Medulla oblongata (tissue), 1 donor: ENCODE data around the gene PIP5K1C.
"Not testable (repeated sequence)": the region's sequence is repeated elsewhere in the genome, so short reads cannot be mapped to it uniquely, and the experiment has no call there.

Experiments
- DNase-seq: peaks from one replicate; pipeline ENCODE4 v3.0.0-alpha.2; 2015; ENCODE audit errors: extremely low spot score

PIP5K1C gene

GRCh38 chr19:3674784-3675543 is 25.3 kb downstream of the PIP5K1C start:
- DNase-seq, result no peak

- no peak for DNase-seq
Measured at GRCh38 chr19:3673506-3674439, 26.5 kb downstream of the PIP5K1C start.

GRCh38 chr19:3672993-3673392 is 27.3 kb downstream of the PIP5K1C start:
- DNase-seq, result no peak

- DNase-seq, result no peak
Measured at GRCh38 chr19:3672575-3672948, 27.7 kb downstream of the PIP5K1C start.

- no peak for DNase-seq
Measured at GRCh38 chr19:3671680-3672574, 28.3 kb downstream of the PIP5K1C start.

GRCh38 chr19:3670796-3671679 is 29.2 kb downstream of the PIP5K1C start:
- no peak for DNase-seq

- peak; percentile 23 for DNase-seq
Measured at GRCh38 chr19:3669947-3670795, 30.1 kb downstream of the PIP5K1C start.

- no peak for DNase-seq
Measured at GRCh38 chr19:3669082-3669946, 31.0 kb downstream of the PIP5K1C start.

- DNase-seq, result no peak
Measured at GRCh38 chr19:3668331-3669081, 31.8 kb downstream of the PIP5K1C start.

GRCh38 chr19:3667766-3668165 is 32.5 kb downstream of the PIP5K1C start:
- no peak for DNase-seq

GRCh38 chr19:3667037-3667638 is 33.1 kb downstream of the PIP5K1C start:
- DNase-seq, result no peak

GRCh38 chr19:3666545-3666856 is 33.8 kb downstream of the PIP5K1C start:
- not testable (repeated sequence) for DNase-seq

- DNase-seq, result peak; percentile 29
Measured at GRCh38 chr19:3665681-3666544, 34.4 kb downstream of the PIP5K1C start.

- DNase-seq, result no peak
Measured at GRCh38 chr19:3664879-3665642, 35.2 kb downstream of the PIP5K1C start.

- DNase-seq, result no peak
Measured at GRCh38 chr19:3663838-3664237, 36.4 kb downstream of the PIP5K1C start.
